Measurements from ENCODE around the gene GPR132.

GPR132 gene

DNA sequence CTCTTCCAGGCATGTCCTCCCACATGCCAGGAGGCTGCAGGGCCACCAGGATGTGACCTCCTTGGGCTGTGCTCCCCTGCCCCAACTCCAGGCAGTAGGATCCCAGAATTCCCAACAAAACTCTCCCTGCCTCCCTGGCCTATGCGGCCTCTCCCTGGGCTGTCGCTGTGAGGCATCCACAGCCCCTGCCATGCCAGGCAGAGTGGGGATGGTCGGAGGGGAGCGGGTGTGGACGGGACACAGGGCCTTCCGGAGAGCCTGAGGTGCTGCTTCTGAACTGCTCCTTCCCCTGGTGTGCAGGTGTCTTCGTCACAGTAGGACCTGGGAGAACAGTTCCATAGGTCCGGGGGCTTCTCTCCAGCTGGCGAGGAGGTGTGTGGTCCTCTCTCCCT lies 18.3 kb downstream of the GPR132 start:
- ChIA-PET POLR2A (no interaction called here), CTCF (interaction anchor here (0.7 to 8.9 kb wide), 25 partner anchors 9 to 166 kb away, joined by 3 to 383 read pairs (median 15); partner anchors contain the start of genes AHNAK2, CDCA4, CLBA1 and GPR132)
- TF ChIP-seq, protein P1, sequence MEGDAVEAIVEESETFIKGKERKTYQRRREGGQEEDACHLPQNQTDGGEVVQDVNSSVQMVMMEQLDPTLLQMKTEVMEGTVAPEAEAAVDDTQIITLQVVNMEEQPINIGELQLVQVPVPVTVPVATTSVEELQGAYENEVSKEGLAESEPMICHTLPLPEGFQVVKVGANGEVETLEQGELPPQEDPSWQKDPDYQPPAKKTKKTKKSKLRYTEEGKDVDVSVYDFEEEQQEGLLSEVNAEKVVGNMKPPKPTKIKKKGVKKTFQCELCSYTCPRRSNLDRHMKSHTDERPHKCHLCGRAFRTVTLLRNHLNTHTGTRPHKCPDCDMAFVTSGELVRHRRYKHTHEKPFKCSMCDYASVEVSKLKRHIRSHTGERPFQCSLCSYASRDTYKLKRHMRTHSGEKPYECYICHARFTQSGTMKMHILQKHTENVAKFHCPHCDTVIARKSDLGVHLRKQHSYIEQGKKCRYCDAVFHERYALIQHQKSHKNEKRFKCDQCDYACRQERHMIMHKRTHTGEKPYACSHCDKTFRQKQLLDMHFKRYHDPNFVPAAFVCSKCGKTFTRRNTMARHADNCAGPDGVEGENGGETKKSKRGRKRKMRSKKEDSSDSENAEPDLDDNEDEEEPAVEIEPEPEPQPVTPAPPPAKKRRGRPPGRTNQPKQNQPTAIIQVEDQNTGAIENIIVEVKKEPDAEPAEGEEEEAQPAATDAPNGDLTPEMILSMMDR (IDR thresholded peaks at IDR 0.05; ENCODE audit: insufficient read depth, low read length, missing control alignments), result no peak
- no peak overlapping the region for H3K4me3 ChIP-seq (ENCODE audit: low read depth, low read length)
- DNase-seq (ENCODE audit: low read depth, low spot score), result no peak

DNA sequence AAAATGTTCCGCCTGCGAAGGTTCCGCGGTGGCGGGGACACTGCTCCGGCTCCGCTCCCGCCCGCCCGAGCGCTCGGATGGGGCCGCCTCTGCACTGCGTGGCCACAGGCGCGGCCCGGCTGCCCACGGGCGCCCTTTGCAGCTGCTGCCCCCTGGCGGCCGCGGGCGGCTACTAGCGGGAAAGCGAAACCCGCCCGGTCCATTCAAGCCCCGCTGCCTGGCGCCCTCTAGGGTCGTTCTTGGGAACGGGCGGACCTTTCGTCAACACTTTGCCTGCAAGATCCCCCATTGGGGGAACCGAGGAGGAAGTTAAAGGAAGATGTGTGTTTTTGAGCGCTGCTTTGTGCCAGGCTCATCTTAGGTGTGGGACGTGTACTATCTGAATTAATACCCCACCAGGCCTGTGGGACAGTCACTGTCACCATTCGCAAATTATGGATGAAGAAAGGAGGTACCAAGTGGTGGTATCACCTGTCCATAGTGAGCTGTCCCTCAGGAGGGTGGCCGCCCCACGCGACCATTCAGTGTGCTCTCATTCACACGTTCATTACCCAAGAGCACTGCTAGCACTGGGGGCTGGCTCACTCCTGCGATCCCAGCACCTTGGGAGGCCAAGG lies 19.4 kb downstream of the GPR132 start:
- TF ChIP-seq, protein P1 (IDR thresholded peaks at IDR 0.05; ENCODE audit: insufficient read depth, low read length, missing control alignments), result peak; percentile 99
- DNase-seq (ENCODE audit: low read depth, low spot score), result no peak
- ChIA-PET CTCF (interaction anchor here (0.7 to 8.9 kb wide), 46 partner anchors 10 to 296 kb away, joined by 3 to 383 read pairs (median 8); partner anchors contain the start of genes AHNAK2, CDCA4, CLBA1 and GPR132), POLR2A (interaction anchor here (1.0 kb wide), 1 partner anchor 25 kb away, joined by 4 read pairs; the partner anchor contains the start of gene CDCA4)
- peak overlapping the region; percentile 10 for H3K4me3 ChIP-seq (ENCODE audit: low read depth, low read length)

DNA sequence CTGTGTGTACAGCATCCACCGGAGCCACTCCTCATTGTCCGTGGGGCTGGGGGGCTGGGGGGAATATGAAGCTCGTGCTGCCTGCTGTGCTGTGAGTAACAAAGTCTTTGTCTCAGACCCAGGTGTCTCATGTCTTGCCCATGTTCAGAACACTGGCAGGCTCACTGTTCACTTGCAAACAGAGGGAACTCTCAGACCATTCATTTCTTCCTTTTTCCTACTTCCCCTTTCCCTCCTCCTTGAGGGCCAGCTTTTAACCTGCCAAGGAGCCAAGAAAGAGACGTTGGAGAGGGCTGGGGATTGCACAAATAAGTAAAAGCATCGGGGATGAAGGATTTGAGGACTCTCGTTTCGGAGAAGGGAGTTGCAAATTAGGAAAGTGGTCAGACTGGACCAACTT lies 21.6 kb downstream of the GPR132 start:
- CTCF ChIA-PET, result interaction anchor here (0.8 to 8.9 kb wide), 15 partner anchors 13 to 275 kb away, joined by 3 to 383 read pairs (median 12); partner anchors contain the start of genes CLBA1 and PLD4
- DNase-seq (ENCODE audit: low read depth, low spot score), result no peak
- POLR2A ChIA-PET, result no interaction called here

DNA sequence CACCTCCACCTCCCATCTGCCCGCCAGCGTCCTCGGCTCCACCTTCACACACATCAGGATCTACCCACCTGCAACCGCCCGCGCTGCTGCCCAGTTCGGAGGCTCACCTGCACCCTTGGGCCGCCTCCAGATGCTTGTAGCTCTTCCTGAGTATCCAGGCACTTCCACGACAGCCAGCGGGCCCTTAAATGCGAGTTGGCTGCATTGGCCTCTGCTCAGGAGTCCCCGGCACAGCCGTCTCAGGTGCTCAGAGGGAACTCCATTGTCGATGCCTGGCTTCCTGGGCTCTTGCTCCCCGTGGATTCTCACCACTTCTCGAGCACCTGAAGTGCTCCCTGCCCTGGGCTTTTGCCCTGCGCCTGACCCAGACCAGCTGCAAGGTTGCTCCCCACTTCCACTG lies 22.4 kb downstream of the GPR132 start:
- ChIA-PET POLR2A (no interaction called here), CTCF (interaction anchor here (1.1 to 8.9 kb wide), 9 partner anchors 12 to 290 kb away, joined by 3 to 383 read pairs (median 33); partner anchors contain the start of genes CLBA1 and SIVA1)
- DNase-seq (ENCODE audit: low read depth, low spot score), result no peak
- H3K4me3 ChIP-seq (ENCODE audit: low read depth, low read length), result no peak overlapping the region
- TF ChIP-seq, protein P1 (IDR thresholded peaks at IDR 0.05; ENCODE audit: insufficient read depth, low read length, missing control alignments), result no peak

More for the DNA sequence above, 21.6 kb downstream of the GPR132 start:
- TF ChIP-seq, protein P1 (IDR thresholded peaks at IDR 0.05; ENCODE audit: insufficient read depth, low read length, missing control alignments), result no peak
- H3K4me3 ChIP-seq (ENCODE audit: low read depth, low read length), result no peak overlapping the region

DNA sequence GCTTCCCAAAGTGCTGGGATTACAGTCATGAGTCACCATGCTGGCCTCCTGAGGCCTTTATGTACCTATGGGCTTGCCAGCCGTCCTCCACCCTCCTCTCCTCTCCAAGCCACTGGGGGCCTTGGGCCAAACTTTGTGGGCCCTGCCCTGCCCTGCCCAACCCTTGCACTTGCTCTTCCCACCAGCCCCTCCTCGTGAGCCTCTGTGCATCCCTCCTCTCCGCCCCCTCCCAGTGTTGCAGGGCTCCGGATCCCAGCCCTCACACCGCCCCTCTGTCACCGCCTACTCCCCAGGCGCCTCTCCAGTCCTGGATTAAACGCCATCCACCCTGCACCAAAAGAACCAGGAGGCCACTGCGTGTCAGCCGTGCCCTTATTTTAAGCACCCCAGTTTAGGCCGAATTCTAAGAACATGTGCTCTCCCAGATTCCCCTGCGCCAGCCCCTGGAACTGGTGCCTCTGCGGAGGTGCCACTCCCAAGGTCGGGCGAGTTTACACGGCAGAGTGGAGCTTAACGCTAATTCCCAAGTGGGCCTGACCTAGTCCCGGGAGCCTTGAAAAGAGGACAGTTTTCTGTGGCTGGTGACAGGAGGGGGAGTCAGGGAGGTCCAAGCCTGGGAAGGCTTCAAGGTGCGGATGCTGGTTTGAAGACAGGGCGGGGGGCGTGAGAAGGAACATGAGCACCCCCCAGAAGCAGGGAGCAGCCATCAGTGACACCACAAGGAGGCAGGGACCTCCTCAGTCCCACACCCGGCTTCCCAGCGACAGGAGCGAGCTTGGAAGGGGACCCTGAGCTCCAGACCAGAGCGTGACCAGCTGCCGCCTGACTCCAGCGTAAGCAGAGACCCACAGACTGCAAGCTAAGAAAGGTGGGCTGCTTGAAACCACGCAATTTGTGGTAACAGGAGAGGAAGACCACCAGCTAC lies 23.1 kb downstream of the GPR132 start:
- TF ChIP-seq, protein P1 (IDR thresholded peaks at IDR 0.05; ENCODE audit: insufficient read depth, low read length, missing control alignments), result no peak
- H3K4me3 ChIP-seq (ENCODE audit: low read depth, low read length), result no peak overlapping the region
- no peak for DNase-seq (ENCODE audit: low read depth, low spot score)
- CTCF ChIA-PET, result interaction anchor here (1.2 to 8.9 kb wide), 5 partner anchors 11 to 289 kb away, joined by 3 to 383 read pairs (median 80); partner anchors contain the start of genes CLBA1 and SIVA1
- POLR2A ChIA-PET, result no interaction called here

All from AG04449 (cell line).